GM12878 (cell line): Measurements from ENCODE around the gene MTFR1L.

Source experiments
- ESRRA ChIP-seq: IDR thresholded peaks from 2 replicates; pipeline ENCODE4 v1.6.1; 2012; ENCODE audit warnings: mild to moderate bottlenecking, low read length, improper control_type of control experiment
- RAD21 ChIP-seq: IDR thresholded peaks from 2 replicates; pipeline ENCODE4 v1.6.1; 2011; ENCODE audit warnings: mild to moderate bottlenecking, low read depth, low read length, moderate library complexity; ENCODE audit not compliant: insufficient read depth
- SIN3A ChIP-seq: IDR thresholded peaks from 2 replicates; pipeline ENCODE4 v1.6.1; 2012; ENCODE audit warnings: low read depth, low read length, improper control_type of control experiment
- TF ChIP-seq, protein P1 (sequence below), 3 experiments: IDR thresholded peaks in 2 of 3; conservative IDR thresholded peaks in 1 of 3; 2 replicates each; pipeline ENCODE4 v1.5.1; 2011; ENCODE audit warnings: low read depth in 3 of 3, low read length in 3 of 3, mild to moderate bottlenecking in 3 of 3, control low read depth in 2 of 3, moderate library complexity in 2 of 3, inconsistent platforms in 1 of 3, mixed read lengths in 1 of 3; ENCODE audit not compliant: control insufficient read depth in 2 of 3, insufficient read depth in 1 of 3; ENCODE audit errors: extremely low read depth in 1 of 3
- TF ChIP-seq, protein P2 (sequence below): IDR thresholded peaks from 2 replicates; pipeline ENCODE4 v1.6.1; 2012; ENCODE audit warnings: low read depth, low read length, improper control_type of control experiment

DNA sequence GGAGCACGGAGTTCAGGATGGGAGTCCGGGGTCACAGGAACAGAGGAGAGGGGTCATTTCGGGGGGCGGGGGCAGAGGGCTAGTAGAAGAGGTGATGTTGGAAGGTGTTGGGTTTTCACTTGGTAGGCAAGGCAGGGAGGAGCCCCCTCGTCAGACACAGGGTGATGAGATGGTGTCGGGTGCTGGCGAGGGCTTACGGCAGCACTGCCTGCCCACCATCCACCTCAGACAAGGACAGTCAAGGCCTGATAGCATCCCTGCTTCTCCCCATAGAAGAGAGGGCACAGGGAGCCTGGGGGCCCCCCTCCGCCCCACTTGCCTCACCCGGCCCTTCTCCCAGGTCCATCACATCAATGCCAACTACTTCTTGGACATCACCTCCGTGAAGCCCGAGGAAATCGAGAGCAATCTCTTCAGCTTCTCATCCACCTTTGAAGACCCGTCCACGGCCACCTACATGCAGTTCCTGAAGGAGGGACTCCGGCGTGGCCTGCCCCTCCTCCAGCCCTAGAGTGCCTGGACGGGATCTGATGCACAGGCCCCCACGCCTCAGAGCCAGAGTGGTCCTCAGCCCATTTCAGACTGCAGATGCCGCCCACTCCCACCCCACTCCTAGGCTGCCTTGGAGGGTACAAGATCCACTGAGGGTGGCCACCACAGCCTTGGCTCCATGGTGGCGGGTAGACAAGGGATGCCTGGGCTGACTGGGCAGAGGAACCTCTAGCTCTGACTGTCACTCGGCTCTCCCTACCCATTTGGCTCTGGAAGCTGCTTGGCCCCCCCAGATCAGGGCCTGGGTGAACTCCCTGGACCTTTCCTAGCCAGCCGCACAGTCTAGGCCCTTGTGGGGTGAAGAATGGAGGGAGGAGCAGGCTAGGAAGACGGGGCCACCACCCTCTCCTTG lies 4.3 kb upstream of the MTFR1L start:
- TF ChIP-seq, protein P1, sequence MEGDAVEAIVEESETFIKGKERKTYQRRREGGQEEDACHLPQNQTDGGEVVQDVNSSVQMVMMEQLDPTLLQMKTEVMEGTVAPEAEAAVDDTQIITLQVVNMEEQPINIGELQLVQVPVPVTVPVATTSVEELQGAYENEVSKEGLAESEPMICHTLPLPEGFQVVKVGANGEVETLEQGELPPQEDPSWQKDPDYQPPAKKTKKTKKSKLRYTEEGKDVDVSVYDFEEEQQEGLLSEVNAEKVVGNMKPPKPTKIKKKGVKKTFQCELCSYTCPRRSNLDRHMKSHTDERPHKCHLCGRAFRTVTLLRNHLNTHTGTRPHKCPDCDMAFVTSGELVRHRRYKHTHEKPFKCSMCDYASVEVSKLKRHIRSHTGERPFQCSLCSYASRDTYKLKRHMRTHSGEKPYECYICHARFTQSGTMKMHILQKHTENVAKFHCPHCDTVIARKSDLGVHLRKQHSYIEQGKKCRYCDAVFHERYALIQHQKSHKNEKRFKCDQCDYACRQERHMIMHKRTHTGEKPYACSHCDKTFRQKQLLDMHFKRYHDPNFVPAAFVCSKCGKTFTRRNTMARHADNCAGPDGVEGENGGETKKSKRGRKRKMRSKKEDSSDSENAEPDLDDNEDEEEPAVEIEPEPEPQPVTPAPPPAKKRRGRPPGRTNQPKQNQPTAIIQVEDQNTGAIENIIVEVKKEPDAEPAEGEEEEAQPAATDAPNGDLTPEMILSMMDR (IDR thresholded peaks at IDR 0.05 in 2 of 3, conservative IDR thresholded peaks at IDR 0.05 in 1 of 3; ENCODE audit: control insufficient read depth in 2 of 3, extremely low read depth in 1 of 3, insufficient read depth in 1 of 3, low read depth in 3 of 3, low read length in 3 of 3): no peak
- TF ChIP-seq, protein P2, sequence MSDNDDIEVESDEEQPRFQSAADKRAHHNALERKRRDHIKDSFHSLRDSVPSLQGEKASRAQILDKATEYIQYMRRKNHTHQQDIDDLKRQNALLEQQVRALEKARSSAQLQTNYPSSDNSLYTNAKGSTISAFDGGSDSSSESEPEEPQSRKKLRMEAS: no peak
- no peak for TF ChIP-seq RAD21
- no peak for TF ChIP-seq ESRRA
- no peak for TF ChIP-seq SIN3A
